Measurements from ENCODE around the gene GPR55.

- TF ChIP-seq CTCF (IDR thresholded peaks at IDR 0.05) (no peak), POLR2A (IDR thresholded peaks at IDR 0.05) (no peak)
Observed at GRCh38 chr2:230912724-230913123, 12.3 kb downstream of the GPR55 start.
